H9 (cell line): ENCODE data around the gene MICB. TPM values are rescaled to one million over a fixed set of nuclear protein-coding genes. Genes with fewer than 3 reads are reported as not detected.

Experiments used
- DNase-seq: peaks from one replicate; pipeline ENCODE4 v3.0.0-alpha.2; 2017
- H2AFZ ChIP-seq: one replicate; pipeline ENCODE4 v1.6.1; 2013; ENCODE audit warnings: mild to moderate bottlenecking, low read length, control low read depth, moderate library complexity
- H2AK5ac ChIP-seq: 2 replicates; pipeline ENCODE4 v1.6.1; 2013; ENCODE audit warnings: low read length, control low read depth, mixed read lengths; ENCODE audit not compliant: insufficient read length
- H2BK120ac ChIP-seq: one replicate; pipeline ENCODE4 v1.6.1; 2013; ENCODE audit warnings: low read depth, mild to moderate bottlenecking, low read length, control low read depth, inconsistent platforms; ENCODE audit not compliant: poor library complexity, severe bottlenecking
- H2BK12ac ChIP-seq: 2 replicates; pipeline ENCODE4 v1.6.1; 2013; ENCODE audit warnings: low read length, control low read depth, mixed read lengths, low read depth; ENCODE audit not compliant: insufficient read length
- H2BK15ac ChIP-seq: 2 replicates; pipeline ENCODE4 v1.6.1; 2013; ENCODE audit warnings: low read depth, low read length, control low read depth
- H2BK20ac ChIP-seq: one replicate; pipeline ENCODE4 v1.6.1; 2013; ENCODE audit warnings: low read depth, mild to moderate bottlenecking, low read length, control low read depth, inconsistent platforms; ENCODE audit not compliant: poor library complexity, severe bottlenecking
- H2BK5ac ChIP-seq: 2 replicates; pipeline ENCODE4 v1.6.1; 2013; ENCODE audit warnings: low read length, control low read depth, mixed read lengths; ENCODE audit not compliant: insufficient read length
- H3K14ac ChIP-seq: 2 replicates; pipeline ENCODE4 v1.6.1; 2013; ENCODE audit warnings: low read length, control low read depth; ENCODE audit not compliant: insufficient read depth
- H3K18ac ChIP-seq: 2 replicates; pipeline ENCODE4 v1.6.1; 2013; ENCODE audit warnings: low read depth, mild to moderate bottlenecking, mixed read lengths, low read length, control low read depth; ENCODE audit not compliant: insufficient read length
- H3K23ac ChIP-seq: 2 replicates; pipeline ENCODE4 v1.6.1; 2013; ENCODE audit warnings: low read length, control low read depth, mixed read lengths, low read depth; ENCODE audit not compliant: insufficient read length
- H3K23me2 ChIP-seq: 2 replicates; pipeline ENCODE4 v1.6.1; 2013; ENCODE audit warnings: low read depth, mild to moderate bottlenecking, mixed read lengths, low read length, control low read depth; ENCODE audit not compliant: insufficient read length, poor library complexity, severe bottlenecking
- H3K27ac ChIP-seq: 2 replicates; pipeline ENCODE4 v1.5.1; 2013; ENCODE audit warnings: low read length, control low read depth, mixed read lengths, low read depth; ENCODE audit not compliant: insufficient read length
- H3K27me3 ChIP-seq: 2 replicates; pipeline ENCODE4 v1.6.1; 2013; ENCODE audit warnings: low read length, control low read depth, inconsistent platforms; ENCODE audit not compliant: insufficient read depth
- H3K4ac ChIP-seq: 2 replicates; pipeline ENCODE4 v1.6.1; 2013; ENCODE audit warnings: low read depth, mild to moderate bottlenecking, control low read depth, inconsistent platforms, low read length, moderate library complexity
- H3K4me1 ChIP-seq: 2 replicates; pipeline ENCODE4 v1.6.1; 2013; ENCODE audit warnings: low read length, control low read depth, inconsistent platforms; ENCODE audit not compliant: insufficient read depth
- H3K4me2 ChIP-seq: 2 replicates; pipeline ENCODE4 v1.6.1; 2013; ENCODE audit warnings: low read length, control low read depth, mixed read lengths; ENCODE audit not compliant: insufficient read length, insufficient read depth
- H3K56ac ChIP-seq: 2 replicates; pipeline ENCODE4 v1.6.1; 2013; ENCODE audit warnings: low read depth, mild to moderate bottlenecking, mixed read lengths, low read length, control low read depth; ENCODE audit not compliant: insufficient read length
- H3K79me1 ChIP-seq: 2 replicates; pipeline ENCODE4 v1.6.1; 2013; ENCODE audit warnings: low read depth, mild to moderate bottlenecking, moderate library complexity, low read length, control low read depth, inconsistent platforms; ENCODE audit not compliant: insufficient read depth, poor library complexity, severe bottlenecking
- H3K79me2 ChIP-seq: 2 replicates; pipeline ENCODE4 v1.6.1; 2013; ENCODE audit warnings: low read length, control low read depth, inconsistent platforms; ENCODE audit not compliant: insufficient read depth
- H3K9ac ChIP-seq: 2 replicates; pipeline ENCODE4 v1.6.1; 2013; ENCODE audit warnings: low read length, control low read depth, mixed read lengths; ENCODE audit not compliant: insufficient read length; ENCODE audit errors: extremely low read depth
- H3K9me3 ChIP-seq: one replicate; pipeline ENCODE4 v1.6.1; 2013; ENCODE audit warnings: low read depth, low read length, inconsistent platforms; ENCODE audit not compliant: control insufficient read depth
- H3T11ph ChIP-seq: one replicate; pipeline ENCODE4 v1.6.1; 2013; ENCODE audit warnings: mild to moderate bottlenecking, low read length, control low read depth, inconsistent platforms
- H4K20me1 ChIP-seq: one replicate; pipeline ENCODE4 v1.6.1; 2013; ENCODE audit not compliant: control insufficient read depth, insufficient read length, insufficient read depth
- H4K5ac ChIP-seq: 2 replicates; pipeline ENCODE4 v1.6.1; 2013; ENCODE audit warnings: low read depth, mild to moderate bottlenecking, mixed read lengths, low read length, control low read depth; ENCODE audit not compliant: insufficient read length
- H4K8ac ChIP-seq: replicated peaks from 2 replicates; pipeline ENCODE4 v1.6.1; 2013; ENCODE audit warnings: low read length, control low read depth, mixed read lengths, low read depth; ENCODE audit not compliant: insufficient read length
- H4K91ac ChIP-seq: 2 replicates; pipeline ENCODE4 v1.6.1; 2013; ENCODE audit warnings: low read depth, mild to moderate bottlenecking, moderate library complexity, mixed read lengths, low read length, control low read depth; ENCODE audit not compliant: insufficient read length
- H3K27ac Mint-ChIP-seq, 3 experiments: 2 replicates in 2 of 3; 3 replicates in 1 of 3; pipeline ENCODE4 v1.8.0; 2020 to 2021; ENCODE audit warnings: mixed read lengths in 3 of 3, mild to moderate bottlenecking in 1 of 3, moderate library complexity in 1 of 3
- H3K27me3 Mint-ChIP-seq: 2 replicates; pipeline ENCODE4 v1.8.0; 2021; ENCODE audit warnings: low read depth, mild to moderate bottlenecking, moderate library complexity, mixed read lengths
- H3K36me3 Mint-ChIP-seq, 3 experiments: 2 replicates in 2 of 3; 3 replicates in 1 of 3; pipeline ENCODE4 v1.8.0; 2020 to 2021; ENCODE audit warnings: low read depth in 3 of 3, mixed read lengths in 3 of 3; ENCODE audit not compliant: insufficient read depth in 1 of 3
- H3K4me1 Mint-ChIP-seq, 2 experiments: 2 replicates each; pipeline ENCODE4 v1.8.0; 2020; ENCODE audit warnings: mixed read lengths in 2 of 2
- H3K4me3 Mint-ChIP-seq, 2 experiments: 2 replicates in 1 of 2; 3 replicates in 1 of 2; pipeline ENCODE4 v1.8.0; 2020 to 2021; ENCODE audit warnings: mild to moderate bottlenecking in 2 of 2, mixed read lengths in 2 of 2, moderate library complexity in 1 of 2
- H3K9me3 Mint-ChIP-seq, 2 experiments: 2 replicates in 1 of 2; 3 replicates in 1 of 2; pipeline ENCODE4 v1.8.0; 2020; ENCODE audit warnings: mild to moderate bottlenecking in 2 of 2, mixed read lengths in 2 of 2, moderate library complexity in 1 of 2
- CTCF ChIP-seq: fragments of 200-600 bp; sonication (generic); conservative IDR thresholded peaks from 3 replicates; pipeline ENCODE4 v1.8.0; 2021; ENCODE audit warnings: antibody characterized with exemption, mild to moderate bottlenecking
- total RNA-seq: library from RNA; stranded (reverse); gene quantifications from 2 replicates; pipeline ENCODE4 v1.2.1, GENCODE V29; 2021

Gene MICB
- total RNA-seq, 1 experiment from 2014 or later: 6.2 TPM

GRCh38 chr6:31452859-31453258 is 45.1 kb upstream of the MICB start:
- no peak overlapping the region for H4K8ac ChIP-seq
- no peak overlapping the region for H2BK5ac ChIP-seq

More at GRCh38 chr6:31452859-31453258, 45.1 kb upstream of the MICB start:
- no peak for TF ChIP-seq CTCF
- Histone ChIP-seq H3K23ac (no peak overlapping the region), H3K4me1 (no peaks in the 10 kb centered on the region), H3K79me1 (no peaks in the 10 kb centered on the region), H3T11ph (no peak overlapping the region), H2BK20ac (no peak overlapping the region), H4K5ac (no peak overlapping the region), H2BK12ac (no peak overlapping the region), H3K27ac (no peak overlapping the region), H3K79me2 (no peaks in the 10 kb centered on the region), H2BK15ac (no peak overlapping the region), H3K23me2 (no peaks in the 10 kb centered on the region), H3K14ac (no peak overlapping the region), H3K9me3 (no peaks in the 10 kb centered on the region), H3K56ac (no peak overlapping the region), H3K27me3 (no peaks in the 10 kb centered on the region), H3K18ac (no peak overlapping the region), H2BK120ac (no peak overlapping the region), H3K9ac (no peak overlapping the region), H2AK5ac (no peak overlapping the region), H3K4me2 (no peak overlapping the region), H2AFZ (no peak overlapping the region), H3K4ac (no peak overlapping the region), H4K91ac (no peak overlapping the region), H4K20me1 (no peaks in the 10 kb centered on the region)
- Mint-ChIP-seq H3K36me3 (no peaks in the 10 kb centered on the region), H3K27me3 (peaks cover 15% of the 10 kb centered on the region), H3K27ac (no peak overlapping the region), H3K9me3 (peaks cover 0 to 4% of the 10 kb centered on the region in 2 experiments; a peak in 3 of 5 replicates), H3K4me3 (no peak overlapping the region), H3K4me1 (peaks cover 4 to 7% of the 10 kb centered on the region in 2 experiments; a peak in 2 of 4 replicates)
- no peak for DNase-seq
